ENCODE measurements around the gene SIX6.

The SIX6 gene

DNA sequence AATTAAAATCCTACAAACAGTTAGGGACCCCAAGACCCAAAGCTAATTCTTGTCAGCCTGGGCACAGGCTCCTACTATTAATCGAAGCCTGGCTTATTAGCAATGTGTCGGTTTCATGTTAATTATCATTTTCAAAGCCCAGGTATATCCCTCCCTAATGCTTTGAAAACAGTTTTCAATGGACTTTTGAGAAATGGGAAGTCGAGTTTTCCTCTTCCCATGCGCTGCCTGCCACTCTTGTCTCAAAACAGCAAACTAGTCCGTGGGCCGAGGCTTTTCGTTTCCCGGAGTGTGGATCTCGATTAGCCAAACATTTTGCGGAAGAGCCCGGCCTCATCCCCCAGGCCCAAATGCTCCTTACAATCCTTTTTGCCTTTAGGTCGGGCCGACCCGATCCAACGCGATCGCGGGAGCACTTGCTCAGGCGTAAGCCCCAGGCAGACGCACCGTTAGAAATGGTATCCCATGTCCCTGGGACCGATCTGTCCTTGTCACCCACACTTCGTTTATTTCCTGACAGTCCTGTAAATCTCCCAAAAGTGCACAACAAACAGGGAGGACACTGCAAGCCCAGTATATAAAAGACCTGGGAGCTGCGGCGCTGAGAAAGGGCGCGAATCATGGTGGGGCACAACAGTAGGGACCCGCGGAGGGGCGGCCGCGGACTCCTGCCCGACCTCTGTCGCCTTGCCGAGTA lies 1.5 kb downstream of the SIX6 start:
- Histone ChIP-seq H3K9ac (ENCODE audit: insufficient read length) (no peak overlapping the region), H3K9me3 (ENCODE audit: low read depth, low read length) (no peaks in the 10 kb centered on the region), H3K27ac (no peak overlapping the region), H3K36me3 (ENCODE audit: insufficient read depth, low read length) (no peaks in the 10 kb centered on the region), H3K4me3 (no peak overlapping the region)
- no peak for DNase-seq (ENCODE audit: low read depth, low spot score)
- TF ChIP-seq FOXP2 (optimal IDR thresholded peaks at IDR 0.05; ENCODE audit: control extremely low read depth, extremely low read length, insufficient read depth) (no peak), POLR2AphosphoS5 (IDR thresholded peaks at IDR 0.05; ENCODE audit: borderline replicate concordance, low read depth, low read length) (no peak), EZH2 (IDR thresholded peaks at IDR 0.05) (no peak)

- TF ChIP-seq FOXP2 (optimal IDR thresholded peaks at IDR 0.05; ENCODE audit: control extremely low read depth, extremely low read length, insufficient read depth) (no peak), POLR2AphosphoS5 (IDR thresholded peaks at IDR 0.05; ENCODE audit: borderline replicate concordance, low read depth, low read length) (no peak), EZH2 (IDR thresholded peaks at IDR 0.05) (no peak)
- no peak for DNase-seq (ENCODE audit: low read depth, low spot score)
- no peak overlapping the region for H3K27ac ChIP-seq
- no peaks in the 10 kb centered on the region for H3K9me3 ChIP-seq (ENCODE audit: low read depth, low read length)
- no peak overlapping the region for H3K4me3 ChIP-seq
- no peak overlapping the region for H3K9ac ChIP-seq (ENCODE audit: insufficient read length)
- no peaks in the 10 kb centered on the region for H3K36me3 ChIP-seq (ENCODE audit: insufficient read depth, low read length)
Observed at GRCh38 chr14:60510951-60511599, 2.1 kb downstream of the SIX6 start.

- Histone ChIP-seq H3K9me3 (ENCODE audit: low read depth, low read length) (no peaks in the 10 kb centered on the region), H3K4me3 (no peak overlapping the region), H3K27ac (no peak overlapping the region), H3K36me3 (ENCODE audit: insufficient read depth, low read length) (no peaks in the 10 kb centered on the region), H3K9ac (ENCODE audit: insufficient read length) (no peak overlapping the region)
- no peak for DNase-seq (ENCODE audit: low read depth, low spot score)
- TF ChIP-seq POLR2AphosphoS5 (IDR thresholded peaks at IDR 0.05; ENCODE audit: borderline replicate concordance, low read depth, low read length) (no peak), FOXP2 (optimal IDR thresholded peaks at IDR 0.05; ENCODE audit: control extremely low read depth, extremely low read length, insufficient read depth) (no peak), EZH2 (IDR thresholded peaks at IDR 0.05) (no peak)
Observed at GRCh38 chr14:60512126-60512525, 3.2 kb downstream of the SIX6 start.

DNA sequence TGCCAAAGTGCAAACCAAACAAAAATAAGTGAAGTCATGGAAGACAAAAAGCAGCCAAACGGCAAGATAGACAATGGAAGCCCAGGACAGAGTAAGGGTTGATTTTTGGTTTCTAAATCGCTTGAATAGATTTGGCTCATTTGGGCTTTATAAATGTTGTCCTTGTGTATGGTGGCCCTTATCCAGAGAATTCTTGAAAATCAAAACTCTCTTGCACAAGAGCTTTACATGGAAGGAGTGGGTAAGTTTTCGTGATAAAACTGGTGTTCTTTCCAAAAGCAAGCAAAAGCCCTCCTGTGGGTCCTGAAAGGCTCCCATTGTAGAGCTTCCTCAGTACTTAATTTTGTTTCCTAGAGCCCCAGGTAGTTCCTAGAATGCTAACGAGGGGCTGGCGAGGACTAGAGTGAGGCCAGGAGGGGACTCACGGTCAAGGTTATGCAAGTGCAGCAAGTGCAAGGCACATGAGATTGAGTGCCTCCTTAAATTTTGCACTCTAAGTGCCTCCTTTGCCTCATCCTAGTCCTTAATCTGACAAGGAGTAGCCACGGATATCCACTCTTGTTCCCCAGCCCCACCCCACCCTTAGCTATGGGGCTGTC lies 4.1 kb downstream of the SIX6 start:
- Histone ChIP-seq H3K9ac (ENCODE audit: insufficient read length) (no peak overlapping the region), H3K27ac (no peak overlapping the region), H3K36me3 (ENCODE audit: insufficient read depth, low read length) (no peaks in the 10 kb centered on the region), H3K4me3 (no peak overlapping the region), H3K9me3 (ENCODE audit: low read depth, low read length) (no peaks in the 10 kb centered on the region)
- no peak for DNase-seq (ENCODE audit: low read depth, low spot score)
- TF ChIP-seq EZH2 (IDR thresholded peaks at IDR 0.05), result no peak
- no peak for TF ChIP-seq POLR2AphosphoS5 (IDR thresholded peaks at IDR 0.05; ENCODE audit: borderline replicate concordance, low read depth, low read length)
- no peak for TF ChIP-seq FOXP2 (optimal IDR thresholded peaks at IDR 0.05; ENCODE audit: control extremely low read depth, extremely low read length, insufficient read depth)

DNA sequence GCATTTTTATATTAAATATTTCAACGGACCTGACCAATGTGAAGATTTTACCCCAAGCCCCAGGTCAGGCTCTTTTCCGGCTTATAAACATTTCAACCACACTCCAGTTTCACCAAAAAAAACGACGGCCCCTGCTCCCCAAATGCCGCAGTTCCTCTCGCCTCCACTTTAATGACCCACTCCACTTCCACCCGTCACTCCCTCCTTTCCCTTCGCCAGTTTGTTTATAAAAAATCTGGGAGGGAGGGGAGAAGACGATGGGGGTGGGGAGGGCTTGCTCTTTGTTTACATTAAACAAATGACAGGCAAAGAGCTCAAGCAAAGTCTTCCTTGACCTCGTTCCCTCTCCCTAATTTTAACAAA lies 5.4 kb downstream of the SIX6 start:
- no peak for DNase-seq (ENCODE audit: low read depth, low spot score)
- TF ChIP-seq FOXP2 (optimal IDR thresholded peaks at IDR 0.05; ENCODE audit: control extremely low read depth, extremely low read length, insufficient read depth) (no peak), EZH2 (IDR thresholded peaks at IDR 0.05) (no peak), POLR2AphosphoS5 (IDR thresholded peaks at IDR 0.05; ENCODE audit: borderline replicate concordance, low read depth, low read length) (no peak)
- Histone ChIP-seq H3K36me3 (ENCODE audit: insufficient read depth, low read length) (no peaks in the 10 kb centered on the region), H3K9me3 (ENCODE audit: low read depth, low read length) (no peaks in the 10 kb centered on the region), H3K9ac (ENCODE audit: insufficient read length) (peak overlapping the region; percentile 73), H3K4me3 (peak overlapping the region; percentile 86), H3K27ac (no peak overlapping the region)

DNA sequence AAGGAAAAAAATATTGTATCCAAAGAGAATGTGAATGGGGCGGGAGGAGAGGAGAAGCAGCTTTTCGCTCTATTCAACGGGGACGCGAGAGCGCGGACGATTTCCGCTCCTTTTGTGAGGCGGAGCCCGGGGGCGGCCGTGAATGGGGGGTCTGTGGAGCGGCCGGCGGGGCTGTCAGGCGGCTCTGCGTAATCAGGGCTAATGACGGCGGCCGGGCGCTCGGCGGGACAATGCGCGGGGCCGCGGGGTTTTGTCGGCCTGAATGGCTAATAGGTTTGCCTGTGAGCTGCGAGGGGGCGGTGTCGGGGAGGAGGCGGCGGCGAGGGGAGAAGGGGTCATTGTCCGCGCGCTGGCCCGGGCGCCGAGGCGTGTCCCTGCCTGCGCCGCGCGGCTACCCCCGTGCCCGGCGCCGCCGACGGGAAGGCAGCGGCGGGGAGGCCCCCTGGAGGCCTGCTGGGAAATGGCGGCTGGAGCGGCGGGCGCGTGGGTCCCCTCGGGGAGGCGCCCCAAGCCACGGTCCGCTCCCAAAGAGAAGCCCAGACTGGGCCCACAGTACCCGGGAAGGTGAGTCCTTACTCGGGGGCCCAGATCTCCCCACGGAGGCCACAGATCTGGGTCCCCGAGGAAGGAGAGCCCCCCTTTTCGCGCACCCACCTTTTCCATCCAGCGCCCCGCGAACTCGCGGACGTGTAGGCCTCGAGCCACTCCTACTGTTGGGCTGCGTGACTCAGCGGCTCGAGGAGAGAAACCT lies 6.0 kb downstream of the SIX6 start:
- Histone ChIP-seq H3K9me3 (ENCODE audit: low read depth, low read length) (no peaks in the 10 kb centered on the region), H3K4me3 (peak overlapping the region; percentile 86), H3K36me3 (ENCODE audit: insufficient read depth, low read length) (no peaks in the 10 kb centered on the region), H3K27ac (no peak overlapping the region), H3K9ac (ENCODE audit: insufficient read length) (peak overlapping the region; percentile 73)
- DNase-seq (ENCODE audit: low read depth, low spot score), result no peak
- no peak for TF ChIP-seq EZH2 (IDR thresholded peaks at IDR 0.05)
- no peak for TF ChIP-seq POLR2AphosphoS5 (IDR thresholded peaks at IDR 0.05; ENCODE audit: borderline replicate concordance, low read depth, low read length)
- TF ChIP-seq FOXP2 (optimal IDR thresholded peaks at IDR 0.05; ENCODE audit: control extremely low read depth, extremely low read length, insufficient read depth), result no peak

DNA sequence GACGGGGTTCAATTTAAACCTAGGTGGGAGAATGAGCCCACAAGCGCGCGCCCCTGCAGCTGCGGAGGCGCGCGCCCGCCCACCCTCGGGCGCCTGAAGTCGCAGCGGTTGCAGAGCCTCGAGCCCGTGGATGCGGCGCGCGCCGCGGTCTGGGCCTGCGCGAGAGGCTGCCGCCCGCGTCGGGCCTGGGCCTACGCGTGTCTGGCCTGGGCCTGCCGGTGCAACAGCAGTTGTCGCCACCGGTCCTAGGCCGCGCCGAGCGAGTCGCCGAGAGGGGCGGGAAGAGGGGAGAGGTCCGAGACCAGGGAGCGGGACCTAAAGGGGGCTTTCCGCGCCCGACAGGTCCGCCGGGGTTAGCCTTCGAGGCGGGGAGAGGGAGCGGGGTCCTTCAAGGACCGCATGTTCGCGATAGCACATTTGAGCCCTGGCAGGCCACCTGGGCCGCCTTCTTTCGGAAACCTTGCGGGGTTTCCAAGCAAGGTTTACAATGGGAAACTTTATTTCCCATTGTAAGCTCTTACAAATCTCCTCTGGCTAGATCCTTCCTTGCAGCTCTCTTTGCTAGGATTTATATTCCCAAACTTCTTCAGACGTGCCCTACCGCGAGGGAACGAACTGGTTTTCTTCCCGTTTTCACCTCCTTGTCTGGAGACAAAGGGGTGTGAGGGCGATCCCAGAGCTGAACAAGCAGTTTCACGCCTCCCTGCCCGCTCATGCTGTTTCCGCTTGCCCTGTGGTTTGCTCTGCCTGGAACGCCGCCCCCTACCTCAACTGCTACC lies 6.8 kb downstream of the SIX6 start:
- DNase-seq (ENCODE audit: low read depth, low spot score), result no peak
- no peak overlapping the region for H3K9ac ChIP-seq (ENCODE audit: insufficient read length)
- TF ChIP-seq EZH2 (IDR thresholded peaks at IDR 0.05) (no peak), FOXP2 (optimal IDR thresholded peaks at IDR 0.05; ENCODE audit: control extremely low read depth, extremely low read length, insufficient read depth) (no peak), POLR2AphosphoS5 (IDR thresholded peaks at IDR 0.05; ENCODE audit: borderline replicate concordance, low read depth, low read length) (no peak)
- H3K9me3 ChIP-seq (ENCODE audit: low read depth, low read length), result no peaks in the 10 kb centered on the region
- no peak overlapping the region for H3K4me3 ChIP-seq
- no peaks in the 10 kb centered on the region for H3K36me3 ChIP-seq (ENCODE audit: insufficient read depth, low read length)
- no peak overlapping the region for H3K27ac ChIP-seq

All from SK-N-MC (cell line).